Measurements from ENCODE around the gene OR6C6.

DNA sequence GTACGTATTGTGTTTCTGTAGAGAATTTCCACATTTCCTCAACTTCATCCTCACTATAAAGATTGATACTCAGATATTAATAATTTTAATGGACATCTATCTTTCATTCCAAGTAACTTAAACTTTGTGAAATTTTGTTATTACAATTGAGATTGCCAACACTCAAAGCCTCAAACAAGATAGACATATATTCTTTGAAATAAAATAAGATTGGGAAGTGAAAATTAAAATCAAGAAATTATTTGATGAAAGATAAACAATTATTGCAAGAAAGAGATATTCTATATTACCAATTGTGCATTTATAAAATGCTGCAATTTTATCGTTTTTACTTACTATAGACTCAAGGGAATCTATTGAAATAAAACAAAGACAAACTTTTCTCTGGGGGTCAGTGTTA lies at the start of gene OR6C6:
- no peak for TF ChIP-seq POLR2A (IDR thresholded peaks at IDR 0.05)
- TF ChIP-seq, protein P1, sequence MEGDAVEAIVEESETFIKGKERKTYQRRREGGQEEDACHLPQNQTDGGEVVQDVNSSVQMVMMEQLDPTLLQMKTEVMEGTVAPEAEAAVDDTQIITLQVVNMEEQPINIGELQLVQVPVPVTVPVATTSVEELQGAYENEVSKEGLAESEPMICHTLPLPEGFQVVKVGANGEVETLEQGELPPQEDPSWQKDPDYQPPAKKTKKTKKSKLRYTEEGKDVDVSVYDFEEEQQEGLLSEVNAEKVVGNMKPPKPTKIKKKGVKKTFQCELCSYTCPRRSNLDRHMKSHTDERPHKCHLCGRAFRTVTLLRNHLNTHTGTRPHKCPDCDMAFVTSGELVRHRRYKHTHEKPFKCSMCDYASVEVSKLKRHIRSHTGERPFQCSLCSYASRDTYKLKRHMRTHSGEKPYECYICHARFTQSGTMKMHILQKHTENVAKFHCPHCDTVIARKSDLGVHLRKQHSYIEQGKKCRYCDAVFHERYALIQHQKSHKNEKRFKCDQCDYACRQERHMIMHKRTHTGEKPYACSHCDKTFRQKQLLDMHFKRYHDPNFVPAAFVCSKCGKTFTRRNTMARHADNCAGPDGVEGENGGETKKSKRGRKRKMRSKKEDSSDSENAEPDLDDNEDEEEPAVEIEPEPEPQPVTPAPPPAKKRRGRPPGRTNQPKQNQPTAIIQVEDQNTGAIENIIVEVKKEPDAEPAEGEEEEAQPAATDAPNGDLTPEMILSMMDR (IDR thresholded peaks at IDR 0.05), result no peak

All from transverse colon (tissue), 3 donors.